ENCODE measurements around the gene GPR18. TPM values are rescaled to one million over a fixed set of nuclear protein-coding genes. Genes with fewer than 3 reads are reported as not detected.

GPR18 gene
- total RNA-seq, 1 donor from 2014 or later = not detected

DNA sequence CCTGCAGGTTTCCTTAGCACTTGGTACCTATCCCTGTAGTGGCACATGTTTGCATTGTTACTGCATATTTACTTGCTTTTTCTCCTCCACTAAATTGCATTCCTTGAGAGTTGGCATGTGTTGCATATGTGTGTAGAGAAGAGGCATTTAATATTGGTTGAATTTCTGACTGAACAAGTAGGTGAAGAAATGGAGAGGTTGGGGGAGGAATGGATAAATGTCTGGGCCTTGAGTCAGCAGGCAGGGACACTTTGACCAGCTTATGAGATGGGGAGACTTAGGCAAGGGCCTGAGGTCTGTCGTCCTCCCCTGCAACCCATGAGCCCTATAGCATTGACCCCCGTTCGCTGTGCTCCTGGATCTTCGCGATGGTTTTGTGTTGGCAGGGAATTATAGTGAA, 2.0 kb upstream of the GPR18 start:
- Histone ChIP-seq H3K27me3 (ENCODE audit: control insufficient read depth, insufficient read depth, low read length) (no peaks in the 10 kb centered on the region), H3K36me3 (ENCODE audit: control insufficient read depth, insufficient read depth, low read length) (peaks cover under 1% of the 10 kb centered on the region), H3K4me3 (ENCODE audit: low read depth, low read length) (no peak overlapping the region)
- TF ChIP-seq, protein P1, sequence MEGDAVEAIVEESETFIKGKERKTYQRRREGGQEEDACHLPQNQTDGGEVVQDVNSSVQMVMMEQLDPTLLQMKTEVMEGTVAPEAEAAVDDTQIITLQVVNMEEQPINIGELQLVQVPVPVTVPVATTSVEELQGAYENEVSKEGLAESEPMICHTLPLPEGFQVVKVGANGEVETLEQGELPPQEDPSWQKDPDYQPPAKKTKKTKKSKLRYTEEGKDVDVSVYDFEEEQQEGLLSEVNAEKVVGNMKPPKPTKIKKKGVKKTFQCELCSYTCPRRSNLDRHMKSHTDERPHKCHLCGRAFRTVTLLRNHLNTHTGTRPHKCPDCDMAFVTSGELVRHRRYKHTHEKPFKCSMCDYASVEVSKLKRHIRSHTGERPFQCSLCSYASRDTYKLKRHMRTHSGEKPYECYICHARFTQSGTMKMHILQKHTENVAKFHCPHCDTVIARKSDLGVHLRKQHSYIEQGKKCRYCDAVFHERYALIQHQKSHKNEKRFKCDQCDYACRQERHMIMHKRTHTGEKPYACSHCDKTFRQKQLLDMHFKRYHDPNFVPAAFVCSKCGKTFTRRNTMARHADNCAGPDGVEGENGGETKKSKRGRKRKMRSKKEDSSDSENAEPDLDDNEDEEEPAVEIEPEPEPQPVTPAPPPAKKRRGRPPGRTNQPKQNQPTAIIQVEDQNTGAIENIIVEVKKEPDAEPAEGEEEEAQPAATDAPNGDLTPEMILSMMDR (IDR thresholded peaks at IDR 0.05; ENCODE audit: insufficient read depth, low read length, severe bottlenecking) = no peak
- DNase-seq (ENCODE audit: low read depth) (no peak), FAIRE-seq (no peak)

DNA sequence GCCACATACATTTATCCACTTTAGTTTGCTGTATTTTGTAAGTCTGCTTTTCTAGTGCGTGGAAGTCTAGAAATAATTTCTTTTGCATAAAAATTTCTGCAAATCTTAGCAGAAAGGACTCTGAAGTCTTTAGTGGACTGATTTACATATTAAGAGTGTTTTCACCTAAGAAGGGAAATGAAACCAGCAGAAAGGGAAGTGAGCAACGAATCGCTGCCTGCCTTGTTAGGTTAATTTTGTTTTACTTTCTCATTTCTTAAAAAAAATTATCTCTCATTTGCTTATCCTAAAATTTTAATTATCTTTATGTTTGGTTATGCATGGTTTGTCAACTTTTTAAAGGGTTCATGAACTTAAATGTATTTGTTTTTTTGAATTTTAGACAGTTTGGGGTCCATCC, 767 bp upstream of the GPR18 start:
- TF ChIP-seq, protein P1 (IDR thresholded peaks at IDR 0.05; ENCODE audit: insufficient read depth, low read length, severe bottlenecking) = no peak
- DNase-seq (ENCODE audit: low read depth) (no peak), FAIRE-seq (no peak)
- Histone ChIP-seq H3K4me3 (ENCODE audit: low read depth, low read length) (no peak overlapping the region), H3K27me3 (ENCODE audit: control insufficient read depth, insufficient read depth, low read length) (no peaks in the 10 kb centered on the region), H3K36me3 (ENCODE audit: control insufficient read depth, insufficient read depth, low read length) (peaks cover 2% of the 10 kb centered on the region)

DNA sequence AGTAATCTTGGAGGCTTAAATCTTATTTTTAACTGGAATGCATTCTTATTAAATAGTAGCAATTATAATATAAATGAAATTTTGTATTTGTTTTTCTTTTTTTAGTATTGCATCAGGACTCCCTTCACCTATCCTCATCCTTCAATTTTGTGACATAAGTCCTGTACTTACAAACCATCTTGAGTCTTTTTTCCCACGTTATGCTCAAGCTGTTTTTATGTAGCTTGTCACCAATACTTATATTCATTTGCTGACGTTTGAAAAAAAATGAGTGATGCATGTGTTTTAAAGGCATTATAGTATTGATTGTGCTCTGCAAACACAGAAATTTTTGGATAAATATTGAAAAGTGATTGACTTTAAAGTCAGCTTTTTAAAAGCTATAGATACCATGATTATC, 888 bp downstream of the GPR18 start:
- FAIRE-seq (no peak), DNase-seq (ENCODE audit: low read depth) (no peak)
- TF ChIP-seq, protein P1 (IDR thresholded peaks at IDR 0.05; ENCODE audit: insufficient read depth, low read length, severe bottlenecking) = no peak

DNA sequence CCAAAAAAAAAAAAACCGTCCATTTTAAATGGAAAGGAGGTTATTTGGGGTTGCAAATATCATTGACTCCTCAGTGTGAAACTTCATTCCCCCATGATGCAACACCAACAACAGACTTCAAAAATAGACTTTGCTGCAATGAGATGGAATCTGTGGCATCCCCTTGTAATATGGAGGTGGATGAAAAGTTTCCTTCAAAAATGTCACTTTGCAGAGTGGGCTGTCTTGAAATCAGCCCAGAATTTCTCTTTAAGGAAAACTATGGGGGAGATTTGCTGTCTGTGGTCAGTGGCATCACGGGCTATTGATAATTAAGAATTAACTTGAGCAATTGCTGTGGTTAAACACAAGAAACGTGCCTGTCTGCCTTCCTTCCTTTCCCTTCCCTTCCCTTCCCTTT, 1.5 kb downstream of the GPR18 start:
- DNase-seq (ENCODE audit: low read depth) (no peak), FAIRE-seq (no peak)
- H3K36me3 ChIP-seq (ENCODE audit: control insufficient read depth, insufficient read depth, low read length) = peaks cover 2% of the 10 kb centered on the region

More for the DNA sequence above, 888 bp downstream of the GPR18 start:
- Histone ChIP-seq H3K27me3 (ENCODE audit: control insufficient read depth, insufficient read depth, low read length) (no peaks in the 10 kb centered on the region), H3K4me3 (ENCODE audit: low read depth, low read length) (no peak overlapping the region), H3K36me3 (ENCODE audit: control insufficient read depth, insufficient read depth, low read length) (peaks cover 2% of the 10 kb centered on the region)

DNA sequence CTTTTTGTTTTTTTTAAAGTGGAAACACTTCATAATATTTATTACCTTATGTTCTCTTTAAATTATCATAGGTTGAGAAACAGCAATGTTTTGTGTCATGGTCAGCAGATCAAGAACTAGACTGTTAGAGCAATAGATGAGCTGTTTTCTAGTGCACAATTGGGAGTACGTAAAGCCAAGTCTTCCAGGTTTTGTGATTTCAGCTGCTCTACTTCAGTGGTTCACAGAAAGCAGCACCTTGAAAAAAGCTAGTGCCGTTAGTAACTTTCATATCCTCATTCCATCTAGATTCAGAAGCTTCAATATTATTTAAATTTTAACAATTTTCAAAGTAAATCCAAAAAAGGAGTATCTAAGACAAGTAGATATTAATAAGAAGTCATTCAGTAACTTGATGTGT, 1.9 kb downstream of the GPR18 start:
- peaks cover 2% of the 10 kb centered on the region for H3K36me3 ChIP-seq (ENCODE audit: control insufficient read depth, insufficient read depth, low read length)
- DNase-seq (ENCODE audit: low read depth) (no peak), FAIRE-seq (no peak)
- TF ChIP-seq, protein P1 (IDR thresholded peaks at IDR 0.05; ENCODE audit: insufficient read depth, low read length, severe bottlenecking) = no peak
- no peak overlapping the region for H3K4me3 ChIP-seq (ENCODE audit: low read depth, low read length)
- no peaks in the 10 kb centered on the region for H3K27me3 ChIP-seq (ENCODE audit: control insufficient read depth, insufficient read depth, low read length)

More for the DNA sequence above, 1.5 kb downstream of the GPR18 start:
- no peak overlapping the region for H3K4me3 ChIP-seq (ENCODE audit: low read depth, low read length)
- TF ChIP-seq, protein P1 (IDR thresholded peaks at IDR 0.05; ENCODE audit: insufficient read depth, low read length, severe bottlenecking) = no peak
- no peaks in the 10 kb centered on the region for H3K27me3 ChIP-seq (ENCODE audit: control insufficient read depth, insufficient read depth, low read length)

DNA sequence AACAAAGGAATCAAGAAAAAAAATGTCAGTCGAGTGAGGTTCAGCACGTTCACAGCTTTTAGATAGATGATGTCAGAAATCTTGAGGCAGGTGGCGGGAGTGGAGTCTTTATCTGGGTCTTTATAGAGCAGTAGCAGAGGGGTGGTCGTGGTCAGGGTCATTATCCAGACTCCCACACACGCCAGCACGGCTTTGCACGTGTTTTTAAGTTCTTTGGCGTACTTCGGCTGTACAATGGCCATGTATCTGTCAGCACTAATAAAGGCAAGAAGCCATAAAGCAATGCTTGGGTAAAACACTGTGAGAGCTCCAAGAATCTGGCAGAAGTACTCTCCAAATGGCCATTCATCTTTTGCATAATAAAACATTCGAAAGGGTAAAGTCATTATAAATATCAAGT, 2.9 kb downstream of the GPR18 start:
- no peak for DNase-seq (ENCODE audit: low read depth)
- TF ChIP-seq, protein P1 (IDR thresholded peaks at IDR 0.05; ENCODE audit: insufficient read depth, low read length, severe bottlenecking) = no peak
- peaks cover 2% of the 10 kb centered on the region for H3K36me3 ChIP-seq (ENCODE audit: control insufficient read depth, insufficient read depth, low read length)
- H3K27me3 ChIP-seq (ENCODE audit: control insufficient read depth, insufficient read depth, low read length) = no peaks in the 10 kb centered on the region
- FAIRE-seq = no peak
- H3K4me3 ChIP-seq (ENCODE audit: low read depth, low read length) = no peak overlapping the region
